ENCODE data around the gene ERC2. TPM values are rescaled to one million over a fixed set of nuclear protein-coding genes. Genes with fewer than 3 reads are reported as not detected.

Gene ERC2
- total RNA-seq, 1 experiment from 2014 or later, result 0.77 TPM

DNA sequence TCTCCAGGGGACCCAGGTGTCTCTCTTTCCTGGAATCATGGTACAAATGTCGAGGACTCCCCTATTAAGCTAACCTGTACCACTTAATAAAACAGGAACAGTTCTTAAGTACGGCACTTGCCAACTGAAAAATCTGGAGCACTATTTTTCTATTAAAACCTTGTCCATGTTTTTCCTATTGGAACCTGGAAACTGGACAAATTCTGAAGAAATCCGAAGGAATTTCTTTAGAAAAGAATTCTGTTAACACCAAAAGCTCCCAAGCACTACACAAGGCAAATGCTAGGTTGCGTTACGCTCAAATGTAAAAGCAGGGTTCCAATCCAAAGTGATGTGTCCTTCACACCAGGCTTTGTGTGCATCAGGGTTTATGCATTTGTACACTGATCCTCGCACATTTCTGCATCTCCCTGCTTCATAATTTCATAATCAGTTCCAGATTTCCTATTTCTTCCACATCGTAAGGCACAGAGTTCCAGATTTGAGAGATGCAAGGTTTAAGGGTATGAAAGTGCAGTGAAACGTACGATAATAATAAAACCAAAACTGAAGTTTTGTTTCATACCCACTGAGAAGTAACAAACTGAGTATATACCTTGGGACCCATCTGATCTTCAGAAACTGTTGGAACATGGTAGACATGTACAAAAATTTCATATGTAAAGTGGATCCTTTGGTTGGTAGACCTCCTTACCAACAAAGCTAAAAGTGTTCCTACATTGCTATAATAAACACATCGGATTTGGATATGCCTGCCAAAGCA is 849.0 kb downstream of the ERC2 start:
- no peak for ATAC-seq
- Histone ChIP-seq H3K4me1 (ENCODE audit: insufficient read depth, low read length) (peaks cover 50% of the 10 kb centered on the region), H3F3A (ENCODE audit: low read length, unreplicated experiment) (no peaks in the 10 kb centered on the region), H4K20me1 (ENCODE audit: low read length) (no peaks in the 10 kb centered on the region), H3K27me3 (ENCODE audit: low read length) (no peaks in the 10 kb centered on the region), H3K9me3 (ENCODE audit: low read length) (no peaks in the 10 kb centered on the region), H3K9me2 (replicated peaks; ENCODE audit: low read length) (no peaks in the 10 kb centered on the region), H3K9ac (ENCODE audit: low read length) (no peak overlapping the region), H3K4me2 (ENCODE audit: low read length) (peak overlapping the region; percentile 70; the same call in 1 of the 2 replicates), H3K4me3 (ENCODE audit: low read length) (no peak overlapping the region), H2AFZ (ENCODE audit: low read length) (no peak overlapping the region), H3K79me2 (ENCODE audit: low read length) (no peaks in the 10 kb centered on the region), H3K36me3 (ENCODE audit: low read depth, low read length) (no peaks in the 10 kb centered on the region), H3K27ac (ENCODE audit: low read length) (no peak overlapping the region)
- CTCF ChIA-PET, result no interaction called here
- TF ChIP-seq, protein P1, sequence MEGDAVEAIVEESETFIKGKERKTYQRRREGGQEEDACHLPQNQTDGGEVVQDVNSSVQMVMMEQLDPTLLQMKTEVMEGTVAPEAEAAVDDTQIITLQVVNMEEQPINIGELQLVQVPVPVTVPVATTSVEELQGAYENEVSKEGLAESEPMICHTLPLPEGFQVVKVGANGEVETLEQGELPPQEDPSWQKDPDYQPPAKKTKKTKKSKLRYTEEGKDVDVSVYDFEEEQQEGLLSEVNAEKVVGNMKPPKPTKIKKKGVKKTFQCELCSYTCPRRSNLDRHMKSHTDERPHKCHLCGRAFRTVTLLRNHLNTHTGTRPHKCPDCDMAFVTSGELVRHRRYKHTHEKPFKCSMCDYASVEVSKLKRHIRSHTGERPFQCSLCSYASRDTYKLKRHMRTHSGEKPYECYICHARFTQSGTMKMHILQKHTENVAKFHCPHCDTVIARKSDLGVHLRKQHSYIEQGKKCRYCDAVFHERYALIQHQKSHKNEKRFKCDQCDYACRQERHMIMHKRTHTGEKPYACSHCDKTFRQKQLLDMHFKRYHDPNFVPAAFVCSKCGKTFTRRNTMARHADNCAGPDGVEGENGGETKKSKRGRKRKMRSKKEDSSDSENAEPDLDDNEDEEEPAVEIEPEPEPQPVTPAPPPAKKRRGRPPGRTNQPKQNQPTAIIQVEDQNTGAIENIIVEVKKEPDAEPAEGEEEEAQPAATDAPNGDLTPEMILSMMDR (conservative IDR thresholded peaks at IDR 0.05; ENCODE audit: low read depth, low read length), result no peak
- TF ChIP-seq EZH2phosphoT487 (IDR thresholded peaks at IDR 0.05; ENCODE audit: borderline replicate concordance, low read length) (no peak), EZH2 (IDR thresholded peaks at IDR 0.05; ENCODE audit: low read length, unreplicated experiment) (no peak)
- intact Hi-C loops (cut with micrococcal nuclease), result no loop called here
- DNase-seq, result no peak
- BruUV-seq (replicated peaks), result no TSS peak
- POLR2A ChIA-PET (ENCODE audit: unreplicated experiment), result no interaction called here

DNA sequence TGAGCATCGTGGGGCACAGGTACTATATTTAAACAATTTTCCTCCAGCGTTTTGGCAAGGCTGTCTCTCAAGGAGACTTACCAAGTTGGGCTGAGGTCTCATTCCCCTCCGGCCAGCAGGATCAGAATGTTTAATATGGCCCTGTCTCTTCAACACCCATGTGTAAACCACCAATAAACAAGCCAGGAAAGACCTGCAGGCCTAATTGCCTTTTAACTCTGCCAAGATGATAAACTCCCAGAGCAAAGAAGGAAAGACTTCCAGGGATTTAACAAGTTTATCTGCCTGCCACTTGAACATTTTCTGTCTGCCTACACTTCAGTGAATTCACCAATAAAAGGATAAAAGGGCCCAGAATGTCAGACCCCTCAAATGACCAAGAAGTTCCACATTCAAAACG is 850.9 kb downstream of the ERC2 start:
- H3K9me3 ChIP-seq (ENCODE audit: low read length), result no peaks in the 10 kb centered on the region
- DNase-seq (no peak), ATAC-seq (no peak)
- no peak overlapping the region for H3K9ac ChIP-seq (ENCODE audit: low read length)
- peaks cover 38% of the 10 kb centered on the region for H3K4me1 ChIP-seq (ENCODE audit: insufficient read depth, low read length)
- H3K9me2 ChIP-seq (replicated peaks; ENCODE audit: low read length), result no peaks in the 10 kb centered on the region
- intact Hi-C loops (cut with micrococcal nuclease), result no loop called here
- H4K20me1 ChIP-seq (ENCODE audit: low read length), result no peaks in the 10 kb centered on the region
- H3K4me2 ChIP-seq (ENCODE audit: low read length), result no peak overlapping the region
- no peak overlapping the region for H3K4me3 ChIP-seq (ENCODE audit: low read length)
- H3F3A ChIP-seq (ENCODE audit: low read length, unreplicated experiment), result no peaks in the 10 kb centered on the region
- no peaks in the 10 kb centered on the region for H3K27me3 ChIP-seq (ENCODE audit: low read length)
- CTCF ChIA-PET, result no interaction called here
- no peak overlapping the region for H3K27ac ChIP-seq (ENCODE audit: low read length)
- BruUV-seq (replicated peaks), result no TSS peak
- H2AFZ ChIP-seq (ENCODE audit: low read length), result no peak overlapping the region
- H3K79me2 ChIP-seq (ENCODE audit: low read length), result no peaks in the 10 kb centered on the region
- POLR2A ChIA-PET (ENCODE audit: unreplicated experiment), result no interaction called here
- no peak for TF ChIP-seq EZH2phosphoT487 (IDR thresholded peaks at IDR 0.05; ENCODE audit: borderline replicate concordance, low read length)
- TF ChIP-seq, protein P1 (conservative IDR thresholded peaks at IDR 0.05; ENCODE audit: low read depth, low read length), result no peak
- no peak for TF ChIP-seq EZH2 (IDR thresholded peaks at IDR 0.05; ENCODE audit: low read length, unreplicated experiment)
- no peaks in the 10 kb centered on the region for H3K36me3 ChIP-seq (ENCODE audit: low read depth, low read length)

DNA sequence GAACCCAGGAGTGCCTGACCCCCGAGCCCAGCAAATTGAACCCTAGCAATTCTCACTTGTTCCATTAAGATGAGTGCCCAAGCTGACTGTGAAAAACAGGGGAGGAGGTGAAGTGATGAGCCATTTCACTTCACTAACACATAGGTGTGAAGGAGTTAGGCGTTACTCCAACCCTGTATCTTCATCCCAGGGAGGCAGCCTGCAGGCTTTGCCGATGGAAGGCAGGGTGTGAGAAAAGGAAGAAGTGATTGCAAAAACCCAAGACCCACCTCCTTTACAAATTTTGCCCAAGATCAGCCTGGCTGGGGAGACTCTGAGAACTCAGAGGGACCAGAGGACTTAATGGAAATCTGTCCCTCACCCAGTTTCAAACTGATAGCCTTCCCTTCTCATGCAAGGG is 851.5 kb downstream of the ERC2 start:
- ATAC-seq, result no peak
- intact Hi-C loops (cut with micrococcal nuclease), result no loop called here
- Histone ChIP-seq H3K27ac (ENCODE audit: low read length) (no peak overlapping the region), H3K9ac (ENCODE audit: low read length) (no peak overlapping the region), H3K9me3 (ENCODE audit: low read length) (no peaks in the 10 kb centered on the region), H3K36me3 (ENCODE audit: low read depth, low read length) (no peaks in the 10 kb centered on the region), H3K27me3 (ENCODE audit: low read length) (no peaks in the 10 kb centered on the region), H3K4me2 (ENCODE audit: low read length) (no peak overlapping the region), H3K4me1 (ENCODE audit: insufficient read depth, low read length) (peaks cover 32% of the 10 kb centered on the region), H2AFZ (ENCODE audit: low read length) (no peak overlapping the region), H4K20me1 (ENCODE audit: low read length) (no peaks in the 10 kb centered on the region), H3K9me2 (replicated peaks; ENCODE audit: low read length) (no peaks in the 10 kb centered on the region), H3F3A (ENCODE audit: low read length, unreplicated experiment) (no peaks in the 10 kb centered on the region), H3K79me2 (ENCODE audit: low read length) (no peaks in the 10 kb centered on the region), H3K4me3 (ENCODE audit: low read length) (no peak overlapping the region)
- DNase-seq, result no peak
- TF ChIP-seq, protein P1 (conservative IDR thresholded peaks at IDR 0.05; ENCODE audit: low read depth, low read length), result no peak
- TF ChIP-seq EZH2 (IDR thresholded peaks at IDR 0.05; ENCODE audit: low read length, unreplicated experiment) (no peak), EZH2phosphoT487 (IDR thresholded peaks at IDR 0.05; ENCODE audit: borderline replicate concordance, low read length) (no peak)
- POLR2A ChIA-PET (ENCODE audit: unreplicated experiment), result no interaction called here
- CTCF ChIA-PET, result no interaction called here
- no TSS peak for BruUV-seq (replicated peaks)

All from PC-3 (cell line).